HepG2 (cell line): ENCODE data around the gene FGF21. TPM values are rescaled to one million over a fixed set of nuclear protein-coding genes. Genes with fewer than 3 reads are reported as not detected.

Experiments used
- FOXM1 ChIP-seq: sonication (generic); formaldehyde crosslinking; IDR thresholded peaks from 2 replicates; pipeline ENCODE4 v1.5.0; 2020; ENCODE audit warnings: missing genetic modification reagents
- JARID2 ChIP-seq: sonication (generic); formaldehyde crosslinking; IDR thresholded peaks from 2 replicates; pipeline ENCODE4 v1.8.1; 2023; ENCODE audit warnings: missing genetic modification reagents, inconsistent platforms; ENCODE audit not compliant: insufficient replicate concordance
- MAZ ChIP-seq, 2 experiments: sonication (generic) in 1 of 2; formaldehyde crosslinking in 1 of 2; IDR thresholded peaks; 2 replicates each; pipeline versions ENCODE4 v1.5.0 to v1.6.1; 2012 to 2020; ENCODE audit warnings: low read depth in 2 of 2, mild to moderate bottlenecking in 2 of 2, borderline replicate concordance in 1 of 2, improper control_type of control experiment in 1 of 2, low read length in 1 of 2, missing genetic modification reagents in 1 of 2, moderate library complexity in 1 of 2
- MEIS1 ChIP-seq: sonication (generic); formaldehyde crosslinking; IDR thresholded peaks from 2 replicates; pipeline ENCODE4 v1.9.0; 2021; ENCODE audit warnings: mild to moderate bottlenecking, missing genetic modification reagents, moderate library complexity, borderline replicate concordance
- TARDBP ChIP-seq: sonication (generic); formaldehyde crosslinking; IDR thresholded peaks from 2 replicates; pipeline ENCODE4 v1.8.0; 2022; ENCODE audit warnings: mild to moderate bottlenecking, missing genetic modification reagents
- TP53 ChIP-seq: sonication (generic); formaldehyde crosslinking; conservative IDR thresholded peaks from 2 replicates; pipeline ENCODE4 v1.4.0; 2020; ENCODE audit warnings: missing genetic modification reagents
- ZFP62 ChIP-seq: sonication (generic); formaldehyde crosslinking; IDR thresholded peaks from 2 replicates; pipeline ENCODE4 v1.4.0; 2020; ENCODE audit warnings: missing genetic modification reagents
- ZNF451 ChIP-seq: sonication (generic); formaldehyde crosslinking; IDR thresholded peaks from 2 replicates; pipeline ENCODE4 v1.5.0; 2020; ENCODE audit warnings: mild to moderate bottlenecking, missing genetic modification reagents
- polyA plus RNA-seq, 8 experiments: library from polyadenylated mRNA; depleted of rRNA in 3 of 8; stranded (reverse) in 7 of 8; unstranded in 1 of 8; fragments of >200 nt; fragmentation: Illumina TruSeq in 4 of 8; extraction: Trizol in 4 of 8; gene quantifications; 2 replicates each; pipeline versions ENCODE4 v1.2.1 to v1.2.3, GENCODE V29; 2011 to 2016; ENCODE audit warnings: low read depth in 4 of 8, missing spikeins in 1 of 8, mixed read lengths in 1 of 8; ENCODE audit not compliant: insufficient read depth in 1 of 8
- total RNA-seq, 5 experiments: library from RNA; depleted of rRNA; stranded (reverse); fragments of >200 nt; fragmentation: Illumina TruSeq; extraction: Trizol; gene quantifications; 2 replicates each; pipeline ENCODE4 v1.2.3, GENCODE V29; 2016; ENCODE audit warnings: low read depth in 1 of 5
- TF ChIP-seq, protein P1 (sequence below): sonication (generic); formaldehyde crosslinking; IDR thresholded peaks from 2 replicates; pipeline ENCODE4 v1.4.0; 2020; ENCODE audit warnings: missing genetic modification reagents
- TF ChIP-seq, protein P2 (sequence below): sonication (generic); formaldehyde crosslinking; IDR thresholded peaks from 2 replicates; pipeline ENCODE4 v1.4.0; 2020; ENCODE audit warnings: missing genetic modification reagents, borderline replicate concordance
- TF ChIP-seq, protein P3 (sequence below): fragments of 450-650 bp; IDR thresholded peaks from 2 replicates; pipeline ENCODE4 v1.6.1; 2017; ENCODE audit warnings: mild to moderate bottlenecking
- TF ChIP-seq, protein P4 (sequence below): sonication (generic); formaldehyde crosslinking; IDR thresholded peaks from 2 replicates; pipeline ENCODE4 v1.4.0; 2020; ENCODE audit warnings: missing genetic modification reagents, borderline replicate concordance
- TF ChIP-seq, protein P5 (sequence below): sonication (generic); formaldehyde crosslinking; IDR thresholded peaks from 2 replicates; pipeline ENCODE4 v1.4.0; 2020; ENCODE audit warnings: missing genetic modification reagents, mild to moderate bottlenecking, borderline replicate concordance

The FGF21 gene
- total and polyA plus RNA-seq, 2 of the 13 experiments (the other 11 are each of a cell fraction or from before 2014, with no cell fraction given) = 0.17 TPM; not detected in 1

DNA sequence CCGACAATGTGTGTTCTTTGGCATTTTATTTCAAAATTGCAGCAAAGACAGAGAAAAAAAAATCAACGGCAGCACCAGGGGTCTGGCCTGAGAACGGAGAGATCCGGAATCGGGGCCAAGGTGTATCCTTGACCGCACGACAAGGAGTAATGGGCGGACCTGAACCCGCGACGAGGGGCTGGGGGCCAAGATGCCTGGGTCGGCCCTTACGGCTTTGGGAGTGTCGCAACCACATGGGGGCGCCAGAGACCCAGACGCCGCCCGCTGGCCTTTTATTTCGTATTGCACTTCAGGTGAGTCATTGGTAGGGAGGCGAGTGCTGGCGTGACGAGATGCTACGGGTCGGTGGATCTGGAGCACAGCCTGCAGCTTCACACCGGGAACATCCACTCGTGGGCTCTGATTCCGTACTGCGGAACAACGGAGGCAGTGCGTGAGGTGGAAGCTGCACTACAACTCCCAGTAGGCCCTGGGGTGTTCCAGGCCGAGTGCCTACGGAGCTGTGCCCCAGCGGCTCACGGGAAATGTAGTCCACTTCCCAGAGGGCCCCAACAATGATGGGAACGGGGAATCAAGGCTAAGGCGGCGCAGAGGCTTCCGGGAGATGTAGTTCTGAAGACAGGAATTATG is 39.8 kb downstream of the FGF21 start (continued):
- TF ChIP-seq FOXM1 (no peak), TARDBP (CRISPR knock-in tag) (0 out of 2 replicates have a peak, but pooled peaks have one; percentile 14), ZNF451 (CRISPR knock-in tag) (peak; percentile 74; the same call in 1 of the 2 replicates), TP53 (CRISPR knock-in tag) (no peak), JARID2 (no peak), MAZ (IDR thresholded peaks at IDR 0.05; ENCODE audit: borderline replicate concordance, low read depth, low read length) (peak; percentile 16; the same call in 1 of the 2 replicates), MAZ (CRISPR knock-in tag; IDR thresholded peaks at IDR 0.05; ENCODE audit: low read depth) (no peak; the same call in 1 of the 2 replicates), MEIS1 (CRISPR knock-in tag) (peak; percentile 18; the same call in 1 of the 2 replicates), ZFP62 (CRISPR knock-in tag) (no peak)
- TF ChIP-seq, protein P1, sequence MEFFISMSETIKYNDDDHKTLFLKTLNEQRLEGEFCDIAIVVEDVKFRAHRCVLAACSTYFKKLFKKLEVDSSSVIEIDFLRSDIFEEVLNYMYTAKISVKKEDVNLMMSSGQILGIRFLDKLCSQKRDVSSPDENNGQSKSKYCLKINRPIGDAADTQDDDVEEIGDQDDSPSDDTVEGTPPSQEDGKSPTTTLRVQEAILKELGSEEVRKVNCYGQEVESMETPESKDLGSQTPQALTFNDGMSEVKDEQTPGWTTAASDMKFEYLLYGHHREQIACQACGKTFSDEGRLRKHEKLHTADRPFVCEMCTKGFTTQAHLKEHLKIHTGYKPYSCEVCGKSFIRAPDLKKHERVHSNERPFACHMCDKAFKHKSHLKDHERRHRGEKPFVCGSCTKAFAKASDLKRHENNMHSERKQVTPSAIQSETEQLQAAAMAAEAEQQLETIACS (CRISPR knock-in tag) = no peak
- TF ChIP-seq, protein P2, sequence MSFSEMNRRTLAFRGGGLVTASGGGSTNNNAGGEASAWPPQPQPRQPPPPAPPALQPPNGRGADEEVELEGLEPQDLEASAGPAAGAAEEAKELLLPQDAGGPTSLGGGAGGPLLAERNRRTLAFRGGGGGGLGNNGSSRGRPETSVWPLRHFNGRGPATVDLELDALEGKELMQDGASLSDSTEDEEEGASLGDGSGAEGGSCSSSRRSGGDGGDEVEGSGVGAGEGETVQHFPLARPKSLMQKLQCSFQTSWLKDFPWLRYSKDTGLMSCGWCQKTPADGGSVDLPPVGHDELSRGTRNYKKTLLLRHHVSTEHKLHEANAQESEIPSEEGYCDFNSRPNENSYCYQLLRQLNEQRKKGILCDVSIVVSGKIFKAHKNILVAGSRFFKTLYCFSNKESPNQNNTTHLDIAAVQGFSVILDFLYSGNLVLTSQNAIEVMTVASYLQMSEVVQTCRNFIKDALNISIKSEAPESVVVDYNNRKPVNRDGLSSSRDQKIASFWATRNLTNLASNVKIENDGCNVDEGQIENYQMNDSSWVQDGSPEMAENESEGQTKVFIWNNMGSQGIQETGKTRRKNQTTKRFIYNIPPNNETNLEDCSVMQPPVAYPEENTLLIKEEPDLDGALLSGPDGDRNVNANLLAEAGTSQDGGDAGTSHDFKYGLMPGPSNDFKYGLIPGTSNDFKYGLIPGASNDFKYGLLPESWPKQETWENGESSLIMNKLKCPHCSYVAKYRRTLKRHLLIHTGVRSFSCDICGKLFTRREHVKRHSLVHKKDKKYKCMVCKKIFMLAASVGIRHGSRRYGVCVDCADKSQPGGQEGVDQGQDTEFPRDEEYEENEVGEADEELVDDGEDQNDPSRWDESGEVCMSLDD (CRISPR knock-in tag) = no peak
- TF ChIP-seq, protein P3, sequence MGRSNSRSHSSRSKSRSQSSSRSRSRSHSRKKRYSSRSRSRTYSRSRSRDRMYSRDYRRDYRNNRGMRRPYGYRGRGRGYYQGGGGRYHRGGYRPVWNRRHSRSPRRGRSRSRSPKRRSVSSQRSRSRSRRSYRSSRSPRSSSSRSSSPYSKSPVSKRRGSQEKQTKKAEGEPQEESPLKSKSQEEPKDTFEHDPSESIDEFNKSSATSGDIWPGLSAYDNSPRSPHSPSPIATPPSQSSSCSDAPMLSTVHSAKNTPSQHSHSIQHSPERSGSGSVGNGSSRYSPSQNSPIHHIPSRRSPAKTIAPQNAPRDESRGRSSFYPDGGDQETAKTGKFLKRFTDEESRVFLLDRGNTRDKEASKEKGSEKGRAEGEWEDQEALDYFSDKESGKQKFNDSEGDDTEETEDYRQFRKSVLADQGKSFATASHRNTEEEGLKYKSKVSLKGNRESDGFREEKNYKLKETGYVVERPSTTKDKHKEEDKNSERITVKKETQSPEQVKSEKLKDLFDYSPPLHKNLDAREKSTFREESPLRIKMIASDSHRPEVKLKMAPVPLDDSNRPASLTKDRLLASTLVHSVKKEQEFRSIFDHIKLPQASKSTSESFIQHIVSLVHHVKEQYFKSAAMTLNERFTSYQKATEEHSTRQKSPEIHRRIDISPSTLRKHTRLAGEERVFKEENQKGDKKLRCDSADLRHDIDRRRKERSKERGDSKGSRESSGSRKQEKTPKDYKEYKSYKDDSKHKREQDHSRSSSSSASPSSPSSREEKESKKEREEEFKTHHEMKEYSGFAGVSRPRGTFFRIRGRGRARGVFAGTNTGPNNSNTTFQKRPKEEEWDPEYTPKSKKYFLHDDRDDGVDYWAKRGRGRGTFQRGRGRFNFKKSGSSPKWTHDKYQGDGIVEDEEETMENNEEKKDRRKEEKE = no peak
- TF ChIP-seq, protein P4, sequence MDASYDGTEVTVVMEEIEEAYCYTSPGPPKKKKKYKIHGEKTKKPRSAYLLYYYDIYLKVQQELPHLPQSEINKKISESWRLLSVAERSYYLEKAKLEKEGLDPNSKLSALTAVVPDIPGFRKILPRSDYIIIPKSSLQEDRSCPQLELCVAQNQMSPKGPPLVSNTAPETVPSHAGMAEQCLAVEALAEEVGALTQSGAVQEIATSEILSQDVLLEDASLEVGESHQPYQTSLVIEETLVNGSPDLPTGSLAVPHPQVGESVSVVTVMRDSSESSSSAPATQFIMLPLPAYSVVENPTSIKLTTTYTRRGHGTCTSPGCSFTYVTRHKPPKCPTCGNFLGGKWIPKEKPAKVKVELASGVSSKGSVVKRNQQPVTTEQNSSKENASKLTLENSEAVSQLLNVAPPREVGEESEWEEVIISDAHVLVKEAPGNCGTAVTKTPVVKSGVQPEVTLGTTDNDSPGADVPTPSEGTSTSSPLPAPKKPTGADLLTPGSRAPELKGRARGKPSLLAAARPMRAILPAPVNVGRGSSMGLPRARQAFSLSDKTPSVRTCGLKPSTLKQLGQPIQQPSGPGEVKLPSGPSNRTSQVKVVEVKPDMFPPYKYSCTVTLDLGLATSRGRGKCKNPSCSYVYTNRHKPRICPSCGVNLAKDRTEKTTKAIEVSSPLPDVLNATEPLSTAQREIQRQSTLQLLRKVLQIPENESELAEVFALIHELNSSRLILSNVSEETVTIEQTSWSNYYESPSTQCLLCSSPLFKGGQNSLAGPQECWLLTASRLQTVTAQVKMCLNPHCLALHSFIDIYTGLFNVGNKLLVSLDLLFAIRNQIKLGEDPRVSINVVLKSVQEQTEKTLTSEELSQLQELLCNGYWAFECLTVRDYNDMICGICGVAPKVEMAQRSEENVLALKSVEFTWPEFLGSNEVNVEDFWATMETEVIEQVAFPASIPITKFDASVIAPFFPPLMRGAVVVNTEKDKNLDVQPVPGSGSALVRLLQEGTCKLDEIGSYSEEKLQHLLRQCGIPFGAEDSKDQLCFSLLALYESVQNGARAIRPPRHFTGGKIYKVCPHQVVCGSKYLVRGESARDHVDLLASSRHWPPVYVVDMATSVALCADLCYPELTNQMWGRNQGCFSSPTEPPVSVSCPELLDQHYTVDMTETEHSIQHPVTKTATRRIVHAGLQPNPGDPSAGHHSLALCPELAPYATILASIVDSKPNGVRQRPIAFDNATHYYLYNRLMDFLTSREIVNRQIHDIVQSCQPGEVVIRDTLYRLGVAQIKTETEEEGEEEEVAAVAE (CRISPR knock-in tag) = peak; percentile 48; the same call in 1 of the 2 replicates
- TF ChIP-seq, protein P5, sequence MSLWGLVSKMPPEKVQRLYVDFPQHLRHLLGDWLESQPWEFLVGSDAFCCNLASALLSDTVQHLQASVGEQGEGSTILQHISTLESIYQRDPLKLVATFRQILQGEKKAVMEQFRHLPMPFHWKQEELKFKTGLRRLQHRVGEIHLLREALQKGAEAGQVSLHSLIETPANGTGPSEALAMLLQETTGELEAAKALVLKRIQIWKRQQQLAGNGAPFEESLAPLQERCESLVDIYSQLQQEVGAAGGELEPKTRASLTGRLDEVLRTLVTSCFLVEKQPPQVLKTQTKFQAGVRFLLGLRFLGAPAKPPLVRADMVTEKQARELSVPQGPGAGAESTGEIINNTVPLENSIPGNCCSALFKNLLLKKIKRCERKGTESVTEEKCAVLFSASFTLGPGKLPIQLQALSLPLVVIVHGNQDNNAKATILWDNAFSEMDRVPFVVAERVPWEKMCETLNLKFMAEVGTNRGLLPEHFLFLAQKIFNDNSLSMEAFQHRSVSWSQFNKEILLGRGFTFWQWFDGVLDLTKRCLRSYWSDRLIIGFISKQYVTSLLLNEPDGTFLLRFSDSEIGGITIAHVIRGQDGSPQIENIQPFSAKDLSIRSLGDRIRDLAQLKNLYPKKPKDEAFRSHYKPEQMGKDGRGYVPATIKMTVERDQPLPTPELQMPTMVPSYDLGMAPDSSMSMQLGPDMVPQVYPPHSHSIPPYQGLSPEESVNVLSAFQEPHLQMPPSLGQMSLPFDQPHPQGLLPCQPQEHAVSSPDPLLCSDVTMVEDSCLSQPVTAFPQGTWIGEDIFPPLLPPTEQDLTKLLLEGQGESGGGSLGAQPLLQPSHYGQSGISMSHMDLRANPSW (CRISPR knock-in tag) = no peak; the same call in 1 of the 2 replicates
